ENCODE measurements around the gene CEP192.
A peak's percentile ranks its signal among the peaks of the same experiment; 100 is the strongest.

CEP192 gene

GRCh38 chr18:13136056-13136903, 145.1 kb downstream of the CEP192 start:
- no peak overlapping the region for H3K23ac ChIP-seq (ENCODE audit: low read length)
- no peak overlapping the region for H2BK5ac ChIP-seq (ENCODE audit: low read length)
- H3K56ac ChIP-seq (ENCODE audit: low read length): no peak overlapping the region
- peak overlapping the region; percentile 40 for H3K9ac ChIP-seq (ENCODE audit: low read length)
- no peaks in the 10 kb centered on the region for H3K36me3 ChIP-seq (ENCODE audit: control insufficient read depth, insufficient read depth, low read length)
- H4K5ac ChIP-seq (ENCODE audit: low read length): no peak overlapping the region
- H2AK5ac ChIP-seq (ENCODE audit: low read length): no peak overlapping the region
- H3K4me1 ChIP-seq (ENCODE audit: control insufficient read depth, low read depth, low read length): no peaks in the 10 kb centered on the region
- peak; percentile 22 for DNase-seq
- no peaks in the 10 kb centered on the region for H3K27me3 ChIP-seq (ENCODE audit: insufficient read depth, low read length, poor library complexity)
- H4K8ac ChIP-seq (ENCODE audit: low read depth, low read length): no peak overlapping the region
- no peak overlapping the region for H2BK15ac ChIP-seq (replicated peaks; ENCODE audit: low read depth)
- no peak overlapping the region for H2BK120ac ChIP-seq (ENCODE audit: low read depth, low read length)
- no peak overlapping the region for H3K27ac ChIP-seq (ENCODE audit: low read depth, low read length)
- WGBS (ENCODE audit: extremely low coverage, insufficient coverage, low lambda C conversion rate): no CpG with 5 or more reads among the region's 51 CpGs
- no peaks in the 10 kb centered on the region for H3K79me1 ChIP-seq (ENCODE audit: low read length)
- no peak overlapping the region for H3K4me3 ChIP-seq (ENCODE audit: low read length)
- no peak overlapping the region for H3K4ac ChIP-seq (ENCODE audit: low read depth, low read length)
- peak overlapping the region; percentile 57 for H3K4me2 ChIP-seq (ENCODE audit: low read length)
- no peaks in the 10 kb centered on the region for H3K79me2 ChIP-seq (ENCODE audit: control insufficient read depth, insufficient read depth, low read length)
- no peak overlapping the region for H3K18ac ChIP-seq (ENCODE audit: low read length)

DNA sequence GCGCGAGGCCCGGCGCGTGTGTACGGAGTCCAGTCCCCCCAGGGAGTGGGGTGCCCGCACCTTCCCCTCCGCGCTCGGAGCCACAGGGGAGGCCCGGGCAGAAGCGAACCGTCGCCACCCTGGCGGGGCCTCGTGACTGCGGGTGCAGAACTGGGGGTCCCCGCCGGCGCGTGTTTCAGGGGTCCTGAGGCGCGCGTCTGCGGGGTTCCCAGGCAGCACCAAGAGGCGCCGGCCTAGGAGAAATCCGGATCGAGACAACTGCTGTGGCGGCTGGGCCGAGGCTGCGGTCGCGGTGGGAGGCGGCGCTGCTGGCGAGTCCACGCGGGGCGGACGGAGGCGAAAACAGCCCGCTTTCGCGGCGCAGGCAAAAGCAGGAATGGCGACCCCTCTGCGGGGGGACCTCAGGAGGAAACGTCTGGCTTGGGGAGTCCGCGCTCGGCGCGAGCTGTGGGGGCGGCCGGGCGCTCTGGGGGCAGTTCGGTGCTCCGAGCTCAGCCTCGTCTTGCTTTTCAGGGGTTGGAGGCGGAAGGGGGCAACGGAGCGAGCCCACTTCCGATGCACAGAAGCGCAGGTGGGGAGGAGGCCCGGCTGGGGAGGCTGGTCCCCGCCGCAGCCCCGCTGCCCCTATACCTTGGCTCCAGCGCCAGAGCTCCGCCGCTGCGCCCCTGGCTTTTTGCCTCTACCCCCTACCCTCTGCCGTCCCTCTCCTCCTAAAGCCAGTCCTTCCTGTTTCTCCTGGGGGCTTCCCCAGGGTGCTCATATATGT, 145.9 kb downstream of the CEP192 start:
- H3K4me3 ChIP-seq (ENCODE audit: low read length): no peak overlapping the region

DNA sequence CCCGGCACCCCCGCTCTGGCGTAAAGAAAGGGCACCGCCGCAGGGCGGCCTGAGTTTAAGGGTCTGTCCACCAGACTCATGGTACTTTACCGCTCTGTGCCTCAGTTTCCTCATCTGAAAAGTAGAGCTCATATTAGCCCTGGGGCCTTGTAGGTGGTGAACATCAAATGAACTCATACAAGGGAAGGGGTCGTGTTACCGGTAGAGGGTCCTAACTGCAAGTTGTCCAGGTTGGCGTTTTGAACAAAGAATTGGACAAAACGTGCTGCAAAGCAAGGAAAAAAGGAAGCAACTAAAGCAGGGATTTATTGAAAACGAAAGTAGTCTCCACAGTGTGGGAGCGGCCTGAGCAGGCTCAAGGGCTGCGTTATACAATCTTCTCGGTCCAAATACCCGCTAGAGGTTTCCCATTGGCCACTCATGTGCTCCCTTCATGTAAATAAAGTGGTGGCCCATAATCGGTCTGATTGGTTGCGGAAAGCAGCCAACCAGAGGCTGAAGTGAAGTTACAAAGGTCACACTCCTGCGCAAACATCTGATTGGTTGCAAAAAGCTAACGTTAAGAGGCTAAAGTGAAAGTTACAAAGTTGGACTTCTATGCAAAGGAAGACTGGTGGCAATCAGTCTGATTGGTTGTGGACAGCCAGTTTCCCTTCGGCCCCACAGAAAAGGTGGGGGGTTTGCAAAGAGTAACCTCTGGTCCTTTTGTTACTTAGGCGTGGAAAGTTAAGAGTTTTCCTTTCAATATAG, 146.7 kb downstream of the CEP192 start:
- no peak overlapping the region for H3K23ac ChIP-seq (ENCODE audit: low read length)
- no peak for DNase-seq
- H3K4me2 ChIP-seq (ENCODE audit: low read length): peak overlapping the region; percentile 57
- H2BK15ac ChIP-seq (replicated peaks; ENCODE audit: low read depth): no peak overlapping the region
- no peaks in the 10 kb centered on the region for H3K27me3 ChIP-seq (ENCODE audit: insufficient read depth, low read length, poor library complexity)
- H3K18ac ChIP-seq (ENCODE audit: low read length): no peak overlapping the region
- H3K36me3 ChIP-seq (ENCODE audit: control insufficient read depth, insufficient read depth, low read length): no peaks in the 10 kb centered on the region
- no CpG with 5 or more reads among the region's 22 CpGs for WGBS (ENCODE audit: extremely low coverage, insufficient coverage, low lambda C conversion rate)
- H2AK5ac ChIP-seq (ENCODE audit: low read length): no peak overlapping the region
- no peak overlapping the region for H3K4ac ChIP-seq (ENCODE audit: low read depth, low read length)
- H4K5ac ChIP-seq (ENCODE audit: low read length): no peak overlapping the region
- no peak overlapping the region for H3K9ac ChIP-seq (ENCODE audit: low read length)
- H4K8ac ChIP-seq (ENCODE audit: low read depth, low read length): no peak overlapping the region
- no peak overlapping the region for H3K56ac ChIP-seq (ENCODE audit: low read length)
- H3K79me1 ChIP-seq (ENCODE audit: low read length): no peaks in the 10 kb centered on the region
- H3K4me1 ChIP-seq (ENCODE audit: control insufficient read depth, low read depth, low read length): no peaks in the 10 kb centered on the region
- H3K27ac ChIP-seq (ENCODE audit: low read depth, low read length): no peak overlapping the region
- H3K4me3 ChIP-seq (ENCODE audit: low read length): no peak overlapping the region
- H3K79me2 ChIP-seq (ENCODE audit: control insufficient read depth, insufficient read depth, low read length): no peaks in the 10 kb centered on the region
- no peak overlapping the region for H2BK120ac ChIP-seq (ENCODE audit: low read depth, low read length)
- no peak overlapping the region for H2BK5ac ChIP-seq (ENCODE audit: low read length)

More for the DNA sequence above, 145.9 kb downstream of the CEP192 start:
- Histone ChIP-seq H3K79me2 (ENCODE audit: control insufficient read depth, insufficient read depth, low read length) (no peaks in the 10 kb centered on the region), H3K23ac (ENCODE audit: low read length) (no peak overlapping the region), H2AK5ac (ENCODE audit: low read length) (no peak overlapping the region), H3K4me1 (ENCODE audit: control insufficient read depth, low read depth, low read length) (no peaks in the 10 kb centered on the region), H3K79me1 (ENCODE audit: low read length) (no peaks in the 10 kb centered on the region), H2BK15ac (replicated peaks; ENCODE audit: low read depth) (no peak overlapping the region), H3K36me3 (ENCODE audit: control insufficient read depth, insufficient read depth, low read length) (no peaks in the 10 kb centered on the region), H4K5ac (ENCODE audit: low read length) (no peak overlapping the region), H3K4me2 (ENCODE audit: low read length) (peak overlapping the region; percentile 57), H3K9ac (ENCODE audit: low read length) (peak overlapping the region; percentile 40), H2BK120ac (ENCODE audit: low read depth, low read length) (no peak overlapping the region), H3K56ac (ENCODE audit: low read length) (peak overlapping the region; percentile 49), H4K8ac (ENCODE audit: low read depth, low read length) (no peak overlapping the region), H3K27ac (ENCODE audit: low read depth, low read length) (no peak overlapping the region), H3K18ac (ENCODE audit: low read length) (no peak overlapping the region), H2BK5ac (ENCODE audit: low read length) (no peak overlapping the region), H3K4ac (ENCODE audit: low read depth, low read length) (no peak overlapping the region), H3K27me3 (ENCODE audit: insufficient read depth, low read length, poor library complexity) (no peaks in the 10 kb centered on the region)
- no peak for DNase-seq
- WGBS (ENCODE audit: extremely low coverage, insufficient coverage, low lambda C conversion rate): no CpG with 5 or more reads among the region's 74 CpGs

- no CpG with 5 or more reads among the region's 21 CpGs for WGBS (ENCODE audit: extremely low coverage, insufficient coverage, low lambda C conversion rate)
- Histone ChIP-seq H4K8ac (ENCODE audit: low read depth, low read length) (no peak overlapping the region), H3K23ac (ENCODE audit: low read length) (no peak overlapping the region), H3K36me3 (ENCODE audit: control insufficient read depth, insufficient read depth, low read length) (no peaks in the 10 kb centered on the region), H3K4ac (ENCODE audit: low read depth, low read length) (no peak overlapping the region), H2BK120ac (ENCODE audit: low read depth, low read length) (no peak overlapping the region), H2BK15ac (replicated peaks; ENCODE audit: low read depth) (no peak overlapping the region), H2AK5ac (ENCODE audit: low read length) (no peak overlapping the region), H3K4me2 (ENCODE audit: low read length) (no peak overlapping the region), H3K79me2 (ENCODE audit: control insufficient read depth, insufficient read depth, low read length) (no peaks in the 10 kb centered on the region), H3K56ac (ENCODE audit: low read length) (no peak overlapping the region), H3K9ac (ENCODE audit: low read length) (no peak overlapping the region), H3K4me3 (ENCODE audit: low read length) (no peak overlapping the region), H3K27me3 (ENCODE audit: insufficient read depth, low read length, poor library complexity) (no peaks in the 10 kb centered on the region), H3K4me1 (ENCODE audit: control insufficient read depth, low read depth, low read length) (no peaks in the 10 kb centered on the region), H4K5ac (ENCODE audit: low read length) (no peak overlapping the region), H3K79me1 (ENCODE audit: low read length) (no peaks in the 10 kb centered on the region), H2BK5ac (ENCODE audit: low read length) (no peak overlapping the region), H3K27ac (ENCODE audit: low read depth, low read length) (no peak overlapping the region), H3K18ac (ENCODE audit: low read length) (no peak overlapping the region)
- no peak for DNase-seq
These were observed 147.4 kb downstream of the CEP192 start for GRCh38 chr18:13138420-13139139.

DNA sequence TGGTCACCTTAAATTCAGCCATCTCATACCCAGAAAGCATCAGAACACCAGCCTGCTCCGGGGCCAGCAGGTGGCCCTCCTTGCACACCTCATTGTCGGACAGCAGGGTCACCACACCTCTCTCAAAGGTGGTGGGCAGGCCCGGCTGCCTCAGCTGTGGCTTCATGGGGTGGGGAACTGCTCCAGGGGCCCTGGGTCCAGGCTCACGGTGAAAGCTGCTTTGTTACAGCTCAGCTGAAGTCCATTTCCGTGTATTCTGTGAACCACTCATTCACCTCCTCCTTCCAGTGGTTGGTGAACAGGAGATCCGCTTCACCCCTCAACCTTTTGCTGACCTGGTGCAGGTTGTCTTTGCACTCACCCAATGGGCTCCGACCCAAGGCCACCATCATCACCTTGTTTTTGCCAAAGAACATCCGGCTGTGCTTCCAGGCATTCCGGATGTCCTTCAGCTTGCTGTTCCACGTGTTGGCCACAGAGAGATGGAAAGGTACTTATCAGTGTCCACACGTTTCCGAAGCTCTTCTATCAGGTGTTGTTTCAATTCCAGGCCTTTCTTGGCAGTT, 148.8 kb downstream of the CEP192 start:
- H4K5ac ChIP-seq (ENCODE audit: low read length): no peak overlapping the region
- H3K79me1 ChIP-seq (ENCODE audit: low read length): no peaks in the 10 kb centered on the region
- WGBS (ENCODE audit: extremely low coverage, insufficient coverage, low lambda C conversion rate): no CpG with 5 or more reads among the region's 12 CpGs

More for the DNA sequence above, 148.8 kb downstream of the CEP192 start:
- H2BK15ac ChIP-seq (replicated peaks; ENCODE audit: low read depth): no peak overlapping the region
- no peaks in the 10 kb centered on the region for H3K79me2 ChIP-seq (ENCODE audit: control insufficient read depth, insufficient read depth, low read length)
- no peak overlapping the region for H3K4ac ChIP-seq (ENCODE audit: low read depth, low read length)
- no peak for DNase-seq
- no peak overlapping the region for H3K56ac ChIP-seq (ENCODE audit: low read length)
- H3K23ac ChIP-seq (ENCODE audit: low read length): no peak overlapping the region
- H3K9ac ChIP-seq (ENCODE audit: low read length): no peak overlapping the region
- H4K8ac ChIP-seq (ENCODE audit: low read depth, low read length): no peak overlapping the region
- no peak overlapping the region for H3K18ac ChIP-seq (ENCODE audit: low read length)
- H2AK5ac ChIP-seq (ENCODE audit: low read length): no peak overlapping the region
- H3K4me3 ChIP-seq (ENCODE audit: low read length): no peak overlapping the region
- no peaks in the 10 kb centered on the region for H3K27me3 ChIP-seq (ENCODE audit: insufficient read depth, low read length, poor library complexity)
- no peak overlapping the region for H2BK5ac ChIP-seq (ENCODE audit: low read length)
- H3K4me2 ChIP-seq (ENCODE audit: low read length): no peak overlapping the region
- H3K27ac ChIP-seq (ENCODE audit: low read depth, low read length): no peak overlapping the region
- no peaks in the 10 kb centered on the region for H3K4me1 ChIP-seq (ENCODE audit: control insufficient read depth, low read depth, low read length)
- H2BK120ac ChIP-seq (ENCODE audit: low read depth, low read length): no peak overlapping the region
- H3K36me3 ChIP-seq (ENCODE audit: control insufficient read depth, insufficient read depth, low read length): no peaks in the 10 kb centered on the region
